ENCODE data around the gene TNFRSF8.

GRCh38 chr1:12057382-12057781 lies 5.7 kb upstream of the TNFRSF8 start:
- no peak for TF ChIP-seq CTCF (IDR thresholded peaks at IDR 0.05)
- TF ChIP-seq TCF7L2 (IDR thresholded peaks at IDR 0.05; ENCODE audit: low read depth, low read length), result no peak

Measured in Panc1 (cell line).